K562 (cell line): Measurements from ENCODE around the gene DALRD3. TPM values are rescaled to one million over a fixed set of nuclear protein-coding genes. Genes with fewer than 3 reads are reported as not detected.

Source experiments
- BRD4 ChIP-seq: fragments of 200-600 bp; sonication (generic); IDR thresholded peaks from 2 replicates; pipeline ENCODE4 v1.6.1; 2017; ENCODE audit warnings: inconsistent platforms
- BRF1 ChIP-seq: IDR thresholded peaks from 3 replicates; pipeline ENCODE4 v1.6.1; 2011; ENCODE audit warnings: borderline replicate concordance, mild to moderate bottlenecking; ENCODE audit not compliant: insufficient read length; ENCODE audit errors: extremely low read depth
- CC2D1A ChIP-seq: fragments of 450-650 bp; IDR thresholded peaks from 2 replicates; pipeline ENCODE4 v1.6.1; 2017; ENCODE audit warnings: mild to moderate bottlenecking
- CHCHD3 ChIP-seq: fragments of 250-450 bp; sonication (Bioruptor Pico); IDR thresholded peaks from 2 replicates; pipeline ENCODE4 v2.1.2; 2022; ENCODE audit warnings: mild to moderate bottlenecking
- DPF2 ChIP-seq: fragments of 450-650 bp; IDR thresholded peaks from 2 replicates; pipeline ENCODE4 v1.6.1; 2016
- FOXP1 ChIP-seq: sonication (generic); formaldehyde crosslinking; IDR thresholded peaks from 2 replicates; pipeline ENCODE4 v1.8.0; 2022; ENCODE audit warnings: mild to moderate bottlenecking, missing genetic modification reagents
- ID3 ChIP-seq, 2 experiments: fragments of 250-450 bp in 1 of 2; fragments of 450-650 bp in 1 of 2; sonication (Bioruptor Pico) in 1 of 2; IDR thresholded peaks; 2 replicates each; pipeline versions ENCODE4 v1.6.1 to v1.8.0; 2016 to 2021; ENCODE audit warnings: mild to moderate bottlenecking in 2 of 2, moderate library complexity in 2 of 2, missing compliant biosample characterization in 1 of 2, missing genetic modification characterization in 1 of 2
- MECOM ChIP-seq: fragments of 250-450 bp; sonication (Bioruptor Pico); IDR thresholded peaks from 2 replicates; pipeline ENCODE4 v1.8.0; 2022; ENCODE audit warnings: inconsistent platforms
- MLX ChIP-seq, 2 experiments: fragments of 450-650 bp in 1 of 2; sonication (generic) in 1 of 2; formaldehyde crosslinking; conservative IDR thresholded peaks; 2 replicates each; pipeline versions ENCODE4 v1.4.0 to v1.8.1; 2020 to 2022; ENCODE audit warnings: mild to moderate bottlenecking in 1 of 2, missing genetic modification reagents in 1 of 2
- SMARCA5 ChIP-seq: fragments of 450-650 bp; IDR thresholded peaks from 2 replicates; pipeline ENCODE4 v1.6.1; 2016
- SP2 ChIP-seq: IDR thresholded peaks from 2 replicates; pipeline ENCODE4 v1.6.1; 2011; ENCODE audit warnings: mild to moderate bottlenecking, low read depth, low read length, moderate library complexity; ENCODE audit not compliant: poor library complexity, severe bottlenecking; ENCODE audit errors: extremely low read depth
- TAF9B ChIP-seq: fragments of 450-650 bp; IDR thresholded peaks from 2 replicates; pipeline ENCODE4 v1.6.1; 2018; ENCODE audit warnings: mild to moderate bottlenecking; ENCODE audit not compliant: partially characterized antibody
- XRCC3 ChIP-seq: fragments of 450-650 bp; IDR thresholded peaks from 2 replicates; pipeline ENCODE4 v1.6.1; 2017; ENCODE audit warnings: mild to moderate bottlenecking, moderate library complexity
- ZNF174 ChIP-seq: fragments of 250-450 bp; sonication (Bioruptor Pico); IDR thresholded peaks from 2 replicates; pipeline ENCODE4 v1.4.0; 2020; ENCODE audit warnings: mild to moderate bottlenecking
- ZNF41 ChIP-seq: fragments of 250-450 bp; sonication (Bioruptor Pico); conservative IDR thresholded peaks from 2 replicates; pipeline ENCODE4 v1.4.0; 2020; ENCODE audit warnings: mild to moderate bottlenecking
- ZNF583 ChIP-seq: fragments of 250-450 bp; sonication (Bioruptor Pico); IDR thresholded peaks from 2 replicates; pipeline ENCODE4 v1.4.0; 2020
- ZNF699 ChIP-seq: fragments of 250-450 bp; sonication (Bioruptor Pico); IDR thresholded peaks from 2 replicates; pipeline ENCODE4 v1.8.0; 2021; ENCODE audit warnings: mild to moderate bottlenecking, moderate library complexity; ENCODE audit not compliant: insufficient replicate concordance
- ZNF764 ChIP-seq: fragments of 250-450 bp; sonication (Bioruptor Pico); IDR thresholded peaks from 2 replicates; pipeline ENCODE4 v1.4.0; 2020; ENCODE audit warnings: low read depth, mild to moderate bottlenecking, moderate library complexity
- polyA plus RNA-seq, 8 experiments: library from polyadenylated mRNA; depleted of rRNA in 4 of 8; stranded (reverse) in 5 of 8; unstranded in 3 of 8; fragments of >200 nt; fragmentation: Nextera tagmentation in 2 of 8; fragmentation: Illumina TruSeq in 1 of 8; extraction: Ambion mirVana in 2 of 8; extraction: Trizol in 1 of 8; gene quantifications; 2 replicates each; pipeline versions ENCODE4 v1.2.1 to v1.2.3, GENCODE V29; 2011 to 2014; ENCODE audit warnings: inconsistent platforms in 1 of 8, missing spikeins in 1 of 8
- total RNA-seq, 7 experiments: library from RNA; depleted of rRNA in 6 of 7; stranded (reverse); fragments of >200 nt in 6 of 7; fragmentation: Illumina TruSeq in 2 of 7; extraction: Trizol in 2 of 7; gene quantifications; 2 replicates each; pipeline versions ENCODE4 v1.2.1 to v1.2.3, GENCODE V29; 2011 to 2021; ENCODE audit warnings: low replicate concordance in 1 of 7
- TF ChIP-seq, protein P1 (sequence below): sonication (generic); formaldehyde crosslinking; IDR thresholded peaks from 2 replicates; pipeline ENCODE4 v1.8.0; 2022; ENCODE audit warnings: mild to moderate bottlenecking, missing genetic modification reagents
- TF ChIP-seq, protein P2 (sequence below): fragments of 250-450 bp; sonication (Bioruptor Pico); IDR thresholded peaks from 2 replicates; pipeline ENCODE4 v1.8.0; 2022; ENCODE audit warnings: inconsistent platforms, mild to moderate bottlenecking, moderate library complexity, borderline replicate concordance
- TF ChIP-seq, protein P3 (sequence below): fragments of 450-650 bp; formaldehyde crosslinking; IDR thresholded peaks from 2 replicates; pipeline ENCODE4 v1.4.0; 2020; ENCODE audit warnings: mild to moderate bottlenecking
- TF ChIP-seq, protein P4 (sequence below): fragments of 250-450 bp; sonication (Bioruptor Pico); IDR thresholded peaks from 2 replicates; pipeline ENCODE4 v1.5.0; 2020; ENCODE audit warnings: mild to moderate bottlenecking

DALRD3 gene
- total and polyA plus RNA-seq, 9 of the 15 experiments (the other 6 are each of a cell fraction or from before 2014, with no cell fraction given) = 6.6 to 31.3 (median 14.4) TPM

DNA sequence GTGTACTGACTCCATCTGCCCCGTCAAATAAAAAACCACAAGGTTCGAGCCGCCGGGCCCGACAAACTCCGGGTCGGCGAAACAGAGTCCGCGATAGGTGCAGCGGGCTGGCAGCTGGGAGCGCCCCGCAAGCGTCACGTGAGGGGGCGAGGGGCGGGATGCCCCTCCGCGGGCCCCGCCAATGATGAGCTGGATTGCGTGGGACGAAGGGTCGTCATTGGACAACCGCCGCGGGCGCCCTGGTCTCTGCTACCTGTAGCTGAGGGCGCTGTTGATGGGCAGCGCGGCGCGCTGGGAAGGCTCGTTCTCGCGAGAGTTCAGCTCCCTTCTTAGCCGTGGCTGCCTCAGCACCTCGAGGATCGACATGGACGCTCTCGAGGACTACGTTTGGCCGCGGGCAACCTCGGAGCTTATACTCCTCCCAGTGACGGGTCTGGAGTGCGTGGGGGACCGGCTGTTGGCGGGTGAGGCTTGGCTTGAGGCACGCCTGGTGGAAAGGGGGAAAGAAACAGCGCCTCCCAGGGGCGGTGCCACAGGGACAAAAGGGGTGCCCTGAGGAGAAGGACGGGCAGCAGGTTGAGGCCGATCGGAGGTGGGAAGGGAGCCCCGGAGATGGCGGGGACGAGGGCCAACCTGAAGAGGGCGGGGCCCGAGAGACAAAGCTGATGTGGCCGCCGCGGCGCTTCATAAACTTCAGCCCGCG lies 11.2 kb downstream of the DALRD3 start, which contains the start of gene WDR6 (continued):
- no peak for TF ChIP-seq ZNF174 (CRISPR knock-in tag)
- TF ChIP-seq CHCHD3 (CRISPR knock-in tag) = no peak
- no peak for TF ChIP-seq ZNF699 (CRISPR knock-in tag)
- no peak for TF ChIP-seq XRCC3
- 0 out of 2 replicates have a peak, but pooled peaks have one; percentile 17 for TF ChIP-seq MECOM
- TF ChIP-seq ID3 (CRISPR knock-in tag; IDR thresholded peaks at IDR 0.05) = no peak
- peak; percentile 60 for TF ChIP-seq ID3 (tag; IDR thresholded peaks at IDR 0.05)
- TF ChIP-seq BRF1 = no peak
- peak; percentile 27; the same call in 1 of the 2 replicates for TF ChIP-seq CC2D1A
- TF ChIP-seq FOXP1 (CRISPR knock-in tag) = no peak
- TF ChIP-seq, protein P1, sequence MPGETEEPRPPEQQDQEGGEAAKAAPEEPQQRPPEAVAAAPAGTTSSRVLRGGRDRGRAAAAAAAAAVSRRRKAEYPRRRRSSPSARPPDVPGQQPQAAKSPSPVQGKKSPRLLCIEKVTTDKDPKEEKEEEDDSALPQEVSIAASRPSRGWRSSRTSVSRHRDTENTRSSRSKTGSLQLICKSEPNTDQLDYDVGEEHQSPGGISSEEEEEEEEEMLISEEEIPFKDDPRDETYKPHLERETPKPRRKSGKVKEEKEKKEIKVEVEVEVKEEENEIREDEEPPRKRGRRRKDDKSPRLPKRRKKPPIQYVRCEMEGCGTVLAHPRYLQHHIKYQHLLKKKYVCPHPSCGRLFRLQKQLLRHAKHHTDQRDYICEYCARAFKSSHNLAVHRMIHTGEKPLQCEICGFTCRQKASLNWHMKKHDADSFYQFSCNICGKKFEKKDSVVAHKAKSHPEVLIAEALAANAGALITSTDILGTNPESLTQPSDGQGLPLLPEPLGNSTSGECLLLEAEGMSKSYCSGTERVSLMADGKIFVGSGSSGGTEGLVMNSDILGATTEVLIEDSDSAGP = 0 out of 2 replicates have a peak, but pooled peaks have one; percentile 7
- peak; percentile 61 for TF ChIP-seq SP2
- peak; percentile 69 for TF ChIP-seq BRD4
- TF ChIP-seq DPF2 = 0 out of 2 replicates have a peak, but pooled peaks have one; percentile 52
- TF ChIP-seq, protein P2, sequence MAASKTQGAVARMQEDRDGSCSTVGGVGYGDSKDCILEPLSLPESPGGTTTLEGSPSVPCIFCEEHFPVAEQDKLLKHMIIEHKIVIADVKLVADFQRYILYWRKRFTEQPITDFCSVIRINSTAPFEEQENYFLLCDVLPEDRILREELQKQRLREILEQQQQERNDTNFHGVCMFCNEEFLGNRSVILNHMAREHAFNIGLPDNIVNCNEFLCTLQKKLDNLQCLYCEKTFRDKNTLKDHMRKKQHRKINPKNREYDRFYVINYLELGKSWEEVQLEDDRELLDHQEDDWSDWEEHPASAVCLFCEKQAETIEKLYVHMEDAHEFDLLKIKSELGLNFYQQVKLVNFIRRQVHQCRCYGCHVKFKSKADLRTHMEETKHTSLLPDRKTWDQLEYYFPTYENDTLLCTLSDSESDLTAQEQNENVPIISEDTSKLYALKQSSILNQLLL (CRISPR knock-in tag) = no peak
- TF ChIP-seq, protein P3, sequence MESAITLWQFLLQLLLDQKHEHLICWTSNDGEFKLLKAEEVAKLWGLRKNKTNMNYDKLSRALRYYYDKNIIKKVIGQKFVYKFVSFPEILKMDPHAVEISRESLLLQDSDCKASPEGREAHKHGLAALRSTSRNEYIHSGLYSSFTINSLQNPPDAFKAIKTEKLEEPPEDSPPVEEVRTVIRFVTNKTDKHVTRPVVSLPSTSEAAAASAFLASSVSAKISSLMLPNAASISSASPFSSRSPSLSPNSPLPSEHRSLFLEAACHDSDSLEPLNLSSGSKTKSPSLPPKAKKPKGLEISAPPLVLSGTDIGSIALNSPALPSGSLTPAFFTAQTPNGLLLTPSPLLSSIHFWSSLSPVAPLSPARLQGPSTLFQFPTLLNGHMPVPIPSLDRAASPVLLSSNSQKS (CRISPR knock-in tag) = no peak
- no peak for TF ChIP-seq MLX (CRISPR knock-in tag; conservative IDR thresholded peaks at IDR 0.05)
- TF ChIP-seq TAF9B = peak; percentile 71
- no peak for TF ChIP-seq ZNF41
- no peak for TF ChIP-seq ZNF764 (CRISPR knock-in tag)
- TF ChIP-seq, protein P4, sequence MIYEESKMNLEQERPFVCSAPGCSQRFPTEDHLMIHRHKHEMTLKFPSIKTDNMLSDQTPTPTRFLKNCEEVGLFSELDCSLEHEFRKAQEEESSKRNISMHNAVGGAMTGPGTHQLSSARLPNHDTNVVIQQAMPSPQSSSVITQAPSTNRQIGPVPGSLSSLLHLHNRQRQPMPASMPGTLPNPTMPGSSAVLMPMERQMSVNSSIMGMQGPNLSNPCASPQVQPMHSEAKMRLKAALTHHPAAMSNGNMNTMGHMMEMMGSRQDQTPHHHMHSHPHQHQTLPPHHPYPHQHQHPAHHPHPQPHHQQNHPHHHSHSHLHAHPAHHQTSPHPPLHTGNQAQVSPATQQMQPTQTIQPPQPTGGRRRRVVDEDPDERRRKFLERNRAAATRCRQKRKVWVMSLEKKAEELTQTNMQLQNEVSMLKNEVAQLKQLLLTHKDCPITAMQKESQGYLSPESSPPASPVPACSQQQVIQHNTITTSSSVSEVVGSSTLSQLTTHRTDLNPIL (CRISPR knock-in tag) = no peak
- TF ChIP-seq SMARCA5 = peak; percentile 67
- no peak for TF ChIP-seq ZNF583 (CRISPR knock-in tag)
